ENCODE data around the gene PCYT1A. TPM values are rescaled to one million over a fixed set of nuclear protein-coding genes. Genes with fewer than 3 reads are reported as not detected.
"Not testable (repeated sequence)": the region's sequence is repeated elsewhere in the genome, so short reads cannot be mapped to it uniquely, and the experiment has no call there.

The PCYT1A gene
- total and polyA plus RNA-seq, 8 donors = 11.8 to 127 (median 38.3) TPM

DNA sequence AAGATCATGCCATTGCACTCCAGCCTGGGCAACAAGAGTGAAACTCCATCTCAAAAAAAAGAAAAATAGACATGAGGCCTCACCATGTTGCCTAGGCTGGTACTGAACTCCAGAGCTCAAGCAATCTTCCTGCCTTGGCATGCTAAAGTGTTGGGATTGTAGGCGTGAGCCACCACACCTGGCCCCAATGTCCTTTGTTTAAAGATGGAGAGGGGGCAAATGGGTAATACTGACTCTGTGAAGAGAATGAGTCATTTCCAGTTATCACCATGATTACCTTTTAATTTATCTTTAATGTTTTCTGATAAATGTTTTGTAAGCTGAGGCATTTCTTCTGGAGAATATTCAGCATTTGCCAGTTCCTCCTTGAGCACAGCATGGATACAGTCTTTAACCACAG lies 28.3 kb upstream of the PCYT1A start:
- H3K36me3 ChIP-seq = no peaks in the 10 kb centered on the region
- TF ChIP-seq POLR2A (IDR thresholded peaks at IDR 0.05) (no peak), POLR2AphosphoS5 (IDR thresholded peaks at IDR 0.05) (no peak), EP300 (IDR thresholded peaks at IDR 0.05) (no peak)
- TF ChIP-seq, protein P1, sequence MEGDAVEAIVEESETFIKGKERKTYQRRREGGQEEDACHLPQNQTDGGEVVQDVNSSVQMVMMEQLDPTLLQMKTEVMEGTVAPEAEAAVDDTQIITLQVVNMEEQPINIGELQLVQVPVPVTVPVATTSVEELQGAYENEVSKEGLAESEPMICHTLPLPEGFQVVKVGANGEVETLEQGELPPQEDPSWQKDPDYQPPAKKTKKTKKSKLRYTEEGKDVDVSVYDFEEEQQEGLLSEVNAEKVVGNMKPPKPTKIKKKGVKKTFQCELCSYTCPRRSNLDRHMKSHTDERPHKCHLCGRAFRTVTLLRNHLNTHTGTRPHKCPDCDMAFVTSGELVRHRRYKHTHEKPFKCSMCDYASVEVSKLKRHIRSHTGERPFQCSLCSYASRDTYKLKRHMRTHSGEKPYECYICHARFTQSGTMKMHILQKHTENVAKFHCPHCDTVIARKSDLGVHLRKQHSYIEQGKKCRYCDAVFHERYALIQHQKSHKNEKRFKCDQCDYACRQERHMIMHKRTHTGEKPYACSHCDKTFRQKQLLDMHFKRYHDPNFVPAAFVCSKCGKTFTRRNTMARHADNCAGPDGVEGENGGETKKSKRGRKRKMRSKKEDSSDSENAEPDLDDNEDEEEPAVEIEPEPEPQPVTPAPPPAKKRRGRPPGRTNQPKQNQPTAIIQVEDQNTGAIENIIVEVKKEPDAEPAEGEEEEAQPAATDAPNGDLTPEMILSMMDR (IDR thresholded peaks at IDR 0.05) = no peak
- no peaks in the 10 kb centered on the region for H3K27me3 ChIP-seq
- no peak overlapping the region for H3K4me3 ChIP-seq
- 50 to 67% (median 56%) methylated on average over 1 of the region's 1 CpG for WGBS, 5 donors
- no peak overlapping the region for H3K27ac ChIP-seq
- no peaks in the 10 kb centered on the region for H3K9me3 ChIP-seq
- H3K4me1 ChIP-seq = peaks cover 0 to 15% (median 8%) of the 10 kb centered on the region in 4 donors
- DNase-seq = no peak
- intact Hi-C loops (cut with DNase I; ENCODE audit: low total_unique reads) = no loop called here

- Histone ChIP-seq H3K4me3 (no peak overlapping the region), H3K27me3 (no peaks in the 10 kb centered on the region), H3K9me3 (no peaks in the 10 kb centered on the region), H3K4me1 (peaks cover 0 to 15% (median 8%) of the 10 kb centered on the region in 4 donors), H3K36me3 (no peaks in the 10 kb centered on the region), H3K27ac (no peak overlapping the region)
- DNase-seq = no peak
- intact Hi-C loops (cut with DNase I; ENCODE audit: low total_unique reads) = no loop called here
- TF ChIP-seq POLR2A (IDR thresholded peaks at IDR 0.05) (no peak), EP300 (IDR thresholded peaks at IDR 0.05) (no peak), POLR2AphosphoS5 (IDR thresholded peaks at IDR 0.05) (no peak)
- TF ChIP-seq, protein P1 (IDR thresholded peaks at IDR 0.05) = no peak
- WGBS, 5 donors = 93 to 97% (median 96%) methylated on average over 3 of the region's 3 CpGs
Observed at GRCh38 chr3:196314597-196314996, 27.1 kb upstream of the PCYT1A start.

- H3K4me1 ChIP-seq = peaks cover 0 to 13% (median 7%) of the 10 kb centered on the region in 4 donors
- H3K36me3 ChIP-seq; H3K27ac ChIP-seq; intact Hi-C loops (cut with DNase I; ENCODE audit: low total_unique reads); H3K27me3 ChIP-seq; H3K9me3 ChIP-seq; H3K4me3 ChIP-seq; DNase-seq: not testable (repeated sequence)
- 87 to 90% (median 88%) methylated on average over 7 of the region's 7 CpGs for WGBS, 5 donors
Observed at GRCh38 chr3:196314086-196314485, 26.6 kb upstream of the PCYT1A start.

DNA sequence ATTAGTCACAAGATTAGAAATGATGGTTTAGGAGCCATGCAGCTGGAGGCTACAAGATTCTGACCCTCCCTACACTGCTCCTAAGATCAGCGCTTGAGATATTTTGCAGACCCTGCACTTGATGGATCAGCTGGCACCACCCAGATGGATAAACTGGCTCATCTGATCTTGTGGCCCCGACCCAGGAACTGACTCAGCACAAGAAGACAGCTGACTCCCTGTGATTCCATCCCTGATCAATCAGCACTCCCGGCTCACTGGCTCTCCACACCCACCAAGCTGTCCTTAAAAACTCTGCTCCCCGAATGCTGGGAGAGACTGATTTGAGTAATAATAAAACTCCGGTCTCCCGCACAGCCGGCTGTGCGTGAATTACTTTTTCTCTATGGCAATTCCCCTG lies 15.4 kb upstream of the PCYT1A start:
- DNase-seq; H3K9me3 ChIP-seq; H3K27me3 ChIP-seq; H3K27ac ChIP-seq; H3K4me1 ChIP-seq; H3K4me3 ChIP-seq; intact Hi-C loops (cut with DNase I; ENCODE audit: low total_unique reads): not testable (repeated sequence)
- WGBS, 5 donors = 85 to 89% (median 86%) methylated on average over 5 to 8 of the region's 8 CpGs
- peaks cover 0 to 28% (median 0%) of the 10 kb centered on the region in 4 donors for H3K36me3 ChIP-seq

DNA sequence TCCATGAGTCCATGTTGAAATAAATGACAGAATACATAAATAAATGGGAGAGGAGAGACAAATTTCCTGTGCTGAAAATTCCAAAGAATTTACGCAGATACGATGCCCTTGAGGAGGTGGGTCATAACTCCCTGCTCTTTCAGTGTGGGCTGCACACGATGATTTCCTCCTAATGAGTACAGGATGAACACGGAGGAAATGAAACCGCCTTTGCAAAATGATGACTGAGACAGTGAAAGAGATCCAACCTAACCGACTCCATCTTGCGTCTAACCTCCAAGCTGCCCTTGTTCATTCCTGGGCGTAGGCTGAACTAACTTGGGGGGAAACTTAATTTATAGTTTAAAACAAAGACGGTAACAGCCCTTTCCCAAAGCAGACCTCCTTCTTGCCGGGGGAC lies 15.0 kb upstream of the PCYT1A start:
- DNase-seq; H3K27me3 ChIP-seq; H3K9me3 ChIP-seq; intact Hi-C loops (cut with DNase I; ENCODE audit: low total_unique reads); H3K4me3 ChIP-seq; H3K4me1 ChIP-seq; H3K27ac ChIP-seq: not testable (repeated sequence)
- H3K36me3 ChIP-seq = peaks cover 0 to 28% (median 0%) of the 10 kb centered on the region in 4 donors
- WGBS, 5 donors = 73 to 90% (median 86%) methylated on average over 7 to 8 of the region's 10 CpGs

GRCh38 chr3:196298521-196298920 lies 11.0 kb upstream of the PCYT1A start:
- Histone ChIP-seq H3K9me3 (no peaks in the 10 kb centered on the region), H3K36me3 (peaks cover 0 to 20% (median 2%) of the 10 kb centered on the region in 4 donors), H3K27ac (no peak overlapping the region), H3K4me1 (no peaks in the 10 kb centered on the region), H3K4me3 (no peak overlapping the region), H3K27me3 (no peaks in the 10 kb centered on the region)
- TF ChIP-seq EP300 (IDR thresholded peaks at IDR 0.05) = no peak
- no peak for TF ChIP-seq POLR2AphosphoS5 (IDR thresholded peaks at IDR 0.05)
- intact Hi-C loops (cut with DNase I; ENCODE audit: low total_unique reads) = no loop called here
- WGBS, 5 donors = 44 to 84% (median 65%) methylated on average over 2 of the region's 2 CpGs
- DNase-seq = no peak
